ELR (cell line): Measurements from ENCODE around the gene CYTH2.
"Not testable (repeated sequence)": the region's sequence is repeated elsewhere in the genome, so short reads cannot be mapped to it uniquely, and the experiment has no call there.

Source experiments
- DNase-seq: peaks from one replicate; pipeline ENCODE4 v3.0.0-alpha.2; 2015; ENCODE audit warnings: low read depth

Gene CYTH2

DNA sequence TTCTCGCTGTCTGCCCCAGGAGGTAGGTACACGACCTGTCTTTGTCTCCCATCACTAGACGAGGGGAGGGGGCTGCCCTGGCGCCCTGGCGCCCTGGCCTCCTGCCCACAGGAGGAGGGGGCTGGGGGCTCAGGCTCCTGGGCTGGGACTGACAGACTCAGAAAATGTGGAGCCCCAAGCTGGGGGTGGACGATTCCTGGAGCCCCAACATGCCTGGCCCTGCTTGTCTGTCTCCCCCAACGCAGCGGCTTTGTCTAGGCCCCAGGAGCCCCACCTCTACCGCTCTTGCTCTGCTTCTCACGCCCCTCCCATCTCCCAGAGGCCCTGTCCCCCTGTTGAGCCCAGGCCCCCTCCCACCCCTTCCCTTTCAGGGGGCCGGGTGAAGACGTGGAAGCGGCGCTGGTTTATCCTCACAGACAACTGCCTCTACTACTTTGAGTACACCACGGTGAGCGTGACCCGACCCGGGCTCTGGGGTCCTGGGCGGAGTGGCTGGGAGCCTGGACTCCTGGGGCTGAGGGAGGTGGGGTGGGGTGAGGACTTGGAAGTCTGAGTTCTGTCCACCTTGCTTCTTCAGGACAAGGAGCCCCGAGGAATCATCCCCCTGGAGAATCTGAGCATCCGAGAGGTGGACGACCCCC, 8.6 kb downstream of the CYTH2 start:
- no peak for DNase-seq

DNA sequence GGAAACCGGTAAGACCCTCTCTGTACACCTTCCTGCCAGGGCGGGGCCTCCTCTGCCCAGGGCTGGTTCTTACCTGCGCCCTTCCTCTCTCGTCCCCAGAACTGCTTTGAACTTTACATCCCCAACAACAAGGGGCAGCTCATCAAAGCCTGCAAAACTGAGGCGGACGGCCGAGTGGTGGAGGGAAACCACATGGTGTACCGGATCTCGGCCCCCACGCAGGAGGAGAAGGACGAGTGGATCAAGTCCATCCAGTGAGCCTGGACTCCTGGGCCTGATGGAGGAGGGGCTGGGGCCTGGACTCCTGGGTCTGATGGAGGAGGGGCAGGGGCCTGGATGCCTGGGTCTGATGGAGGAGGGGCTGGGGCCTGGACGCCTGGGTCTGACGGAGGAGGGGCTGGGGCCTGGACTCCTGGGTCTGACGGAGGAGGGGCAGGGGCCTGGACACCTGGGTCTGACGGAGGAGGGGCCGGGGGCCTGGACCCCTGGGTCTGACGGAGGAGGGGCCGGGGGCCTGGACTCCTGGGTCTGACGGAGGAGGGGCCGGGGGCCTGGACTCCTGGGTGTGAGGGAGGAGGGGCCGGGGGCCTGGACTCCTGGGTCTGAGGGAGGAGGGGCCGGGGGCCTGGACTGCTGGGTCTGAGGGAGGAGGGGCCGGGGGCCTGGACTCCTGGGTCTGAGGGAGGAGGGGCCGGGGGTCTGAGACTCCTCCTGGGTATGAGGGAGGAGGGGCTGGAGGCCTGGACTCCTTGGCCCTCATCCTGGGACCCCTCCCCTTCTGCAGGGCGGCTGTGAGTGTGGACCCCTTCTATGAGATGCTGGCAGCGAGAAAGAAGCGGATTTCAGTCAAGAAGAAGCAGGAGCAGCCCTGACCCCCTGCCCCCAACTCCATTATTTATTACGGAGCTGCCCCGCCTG, 9.4 kb downstream of the CYTH2 start:
- no peak for DNase-seq

DNA sequence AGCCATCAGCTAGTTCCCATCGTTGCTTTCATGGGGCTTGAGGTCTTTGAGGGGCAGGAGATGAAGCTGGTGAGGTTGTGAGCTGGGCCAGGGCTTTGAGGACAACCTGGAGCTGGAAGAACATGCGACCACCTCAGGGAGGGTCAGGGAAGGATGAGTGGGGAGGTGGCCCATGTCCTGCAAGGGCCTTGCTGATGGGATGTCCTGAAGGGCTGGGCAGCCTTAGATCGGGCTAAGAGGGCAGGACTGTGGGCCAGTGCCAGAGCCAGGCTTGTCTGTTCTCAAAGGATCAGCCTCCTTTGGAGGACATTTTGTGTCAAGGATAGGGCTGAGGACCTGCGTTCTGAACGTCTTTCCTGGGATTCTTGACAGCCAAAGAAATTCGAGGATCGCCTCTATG, 10.5 kb downstream of the CYTH2 start:
- no peak for DNase-seq

DNA sequence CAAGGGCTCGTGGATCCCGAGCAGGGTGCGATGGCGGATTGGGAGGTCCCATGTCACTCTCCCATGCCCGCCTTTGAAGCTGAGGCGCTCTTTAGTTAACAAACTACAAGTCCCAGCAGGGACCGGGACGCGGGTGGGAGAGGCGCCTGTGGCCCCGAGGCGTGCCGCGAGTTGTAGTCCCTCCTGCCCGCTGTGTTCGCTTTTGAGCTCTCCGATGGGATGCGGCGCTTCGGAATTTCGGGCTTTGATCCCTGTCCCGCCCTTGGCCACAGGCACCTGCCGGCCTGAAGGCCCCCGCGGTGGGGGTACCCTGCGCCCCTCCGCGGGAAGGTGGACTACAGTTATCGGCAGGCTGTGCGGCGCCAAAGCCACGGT, 11.0 kb downstream of the CYTH2 start:
- no peak for DNase-seq

DNA sequence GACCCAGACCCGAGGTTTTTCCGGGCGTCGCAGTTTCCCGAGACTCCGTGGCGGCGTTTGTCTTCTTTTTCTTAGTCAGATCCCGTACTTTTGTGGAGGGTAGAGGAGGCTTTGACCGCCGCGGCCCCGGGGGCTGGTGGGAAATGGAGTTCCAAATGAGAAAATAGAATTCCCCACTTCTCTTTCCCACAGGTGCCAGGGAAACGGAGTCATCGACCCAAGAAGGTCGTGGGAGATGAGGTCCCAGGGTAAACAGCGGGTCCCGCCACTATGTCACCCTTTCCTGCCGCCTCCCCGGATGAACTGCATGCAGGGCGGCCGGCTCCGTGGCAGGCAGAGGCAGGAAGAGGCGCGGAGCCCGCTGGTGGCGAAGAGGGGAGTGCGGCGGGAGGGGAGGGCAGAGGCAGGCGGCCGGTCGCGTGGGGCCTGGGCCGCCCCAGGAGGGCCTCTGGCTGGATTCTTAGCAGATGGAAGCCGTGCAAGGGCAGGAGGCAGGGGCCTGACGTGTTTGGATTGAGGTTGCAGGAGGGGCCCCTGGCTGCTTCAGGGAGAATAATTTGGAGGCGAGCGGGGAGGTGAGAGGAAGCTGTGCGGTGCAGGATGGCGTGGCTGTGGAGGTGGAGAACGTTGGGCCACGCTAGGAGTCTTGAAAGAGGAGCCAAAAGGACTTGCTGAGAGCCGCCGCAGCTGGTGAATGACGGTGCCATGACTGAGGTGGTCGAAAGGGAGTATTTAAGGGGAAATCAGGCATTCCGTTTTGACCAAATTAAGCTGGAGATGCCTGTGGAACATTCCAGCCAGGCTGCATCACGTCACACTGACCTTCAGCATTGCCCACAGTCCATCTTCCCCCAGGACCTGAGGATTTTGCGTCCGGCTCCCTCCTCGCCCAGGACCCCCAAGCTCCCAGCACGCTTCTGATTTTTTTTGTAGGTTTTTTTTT, 11.7 kb downstream of the CYTH2 start:
- DNase-seq, result peak; percentile 33

DNA sequence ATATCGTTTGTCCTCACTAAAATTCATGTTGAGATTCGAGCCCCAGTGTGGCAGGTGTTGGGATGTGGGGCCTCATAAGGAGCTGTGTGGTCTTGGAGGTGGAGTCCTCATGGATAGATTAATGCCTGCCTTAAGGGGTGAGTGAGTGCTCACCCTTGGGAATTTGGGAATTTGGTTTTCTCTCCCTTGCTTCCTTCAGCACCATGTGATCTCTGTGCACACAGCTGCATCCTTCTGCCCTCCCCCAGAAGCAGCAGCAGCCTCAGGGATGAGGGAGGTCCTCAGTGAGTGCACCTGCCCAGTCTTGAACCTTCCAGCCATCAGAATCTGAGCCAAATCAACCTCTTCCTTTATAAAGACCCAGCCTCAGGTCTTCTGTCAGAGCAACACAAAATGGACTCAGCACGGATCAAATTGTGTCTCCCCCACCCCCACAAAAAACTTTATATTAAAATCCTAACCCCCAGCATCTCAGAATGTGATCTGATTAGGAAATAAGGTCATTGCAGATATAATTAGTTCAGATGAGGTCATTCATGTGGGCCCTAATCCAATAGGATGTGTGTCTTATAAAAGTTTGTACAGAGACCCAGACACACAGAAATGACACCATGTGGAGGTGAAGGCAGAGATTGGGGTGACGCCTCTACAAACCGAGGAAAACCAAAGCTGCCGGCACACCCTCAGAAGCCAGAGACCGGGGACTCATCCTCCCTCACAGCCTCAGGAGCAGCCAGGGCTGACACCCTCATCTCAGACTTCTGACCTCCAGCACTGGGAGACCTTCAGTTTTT, 12.9 kb downstream of the CYTH2 start:
- peak; percentile 38 for DNase-seq

DNA sequence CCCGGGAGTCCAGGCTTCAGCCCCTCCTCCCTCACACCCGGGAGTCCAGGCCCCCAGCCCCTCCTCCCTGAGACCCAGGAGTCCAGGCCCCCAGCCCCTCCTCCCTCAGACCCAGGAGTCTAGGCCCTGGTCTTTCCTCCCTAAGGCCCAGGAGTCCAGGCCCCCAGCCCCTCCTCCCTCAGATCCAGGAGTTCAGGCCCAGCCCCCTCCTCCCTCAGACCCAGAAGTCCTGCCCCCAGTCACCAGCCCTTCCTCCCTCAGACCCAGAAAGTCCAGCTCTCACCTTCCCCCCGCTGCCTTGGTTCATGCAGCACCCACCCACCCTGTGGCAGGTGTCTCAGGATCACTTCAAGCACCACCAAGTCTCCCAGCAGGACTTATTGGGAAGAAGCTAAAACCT, 14.1 kb downstream of the CYTH2 start:
- DNase-seq, result no peak

DNA sequence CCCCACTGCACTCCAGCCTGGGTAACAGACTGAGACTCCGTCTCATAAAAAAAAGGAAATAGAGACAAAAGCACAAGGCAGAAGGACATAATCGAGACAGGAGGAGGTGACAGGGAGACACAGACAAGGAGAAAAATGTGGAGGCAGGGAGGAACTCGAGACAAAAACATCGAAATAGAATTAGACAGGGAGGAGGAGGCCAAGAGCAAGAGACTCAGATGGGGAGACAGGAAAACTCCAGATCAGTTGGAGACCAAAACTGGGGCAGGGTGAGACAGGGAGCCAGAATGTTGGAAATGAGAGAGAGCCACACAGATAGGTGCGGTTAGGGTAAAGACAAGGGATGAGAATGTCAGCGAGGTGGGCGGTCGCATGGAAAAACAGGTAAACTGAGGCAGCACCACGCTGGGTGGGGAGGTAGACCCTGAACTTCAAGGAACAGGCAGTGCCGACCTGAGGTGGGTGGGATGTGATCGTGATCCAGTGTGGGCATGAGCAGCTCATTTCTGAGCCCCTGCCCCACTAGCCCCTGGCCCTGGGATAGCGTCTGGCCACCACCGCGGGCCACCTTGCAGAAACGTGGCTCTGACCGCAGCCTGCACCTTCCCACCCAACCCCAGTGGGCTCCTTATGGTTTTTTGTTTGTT, 15.2 kb downstream of the CYTH2 start:
- no peak for DNase-seq

DNA sequence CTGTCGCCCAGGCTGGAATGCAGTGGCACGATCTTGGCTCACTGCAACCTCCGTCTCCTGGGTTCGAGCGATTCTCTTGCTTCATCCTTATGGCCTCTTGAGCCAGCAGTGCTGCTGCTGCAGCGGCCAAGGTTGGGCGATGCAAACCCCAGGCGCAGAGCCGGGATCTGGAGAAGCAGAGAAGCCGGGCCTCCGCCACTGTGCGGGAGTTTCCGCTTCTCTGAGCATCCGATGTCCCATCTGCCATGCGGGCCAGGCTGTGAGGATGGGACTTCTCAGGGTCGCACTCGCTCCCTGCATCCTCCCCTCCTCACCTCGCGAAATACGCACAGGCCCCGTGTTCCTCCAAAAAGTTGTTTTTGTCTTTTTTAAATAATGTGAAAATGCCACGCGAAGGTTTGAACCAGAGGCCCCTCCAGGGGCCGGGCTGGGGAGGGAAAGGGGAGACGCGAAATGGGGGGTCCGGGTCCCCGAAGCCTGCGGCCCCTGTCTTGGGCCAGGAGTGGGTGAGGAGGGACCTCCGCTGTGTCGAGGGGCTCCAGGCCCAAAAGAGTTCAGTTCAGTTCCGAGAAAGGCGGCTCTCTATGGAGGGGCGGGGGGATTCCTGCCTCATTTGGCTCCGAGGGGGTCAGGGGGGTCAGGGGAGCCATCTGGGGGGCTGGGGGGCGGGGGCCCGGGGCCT, 15.9 kb downstream of the CYTH2 start:
- DNase-seq, result no peak

DNA sequence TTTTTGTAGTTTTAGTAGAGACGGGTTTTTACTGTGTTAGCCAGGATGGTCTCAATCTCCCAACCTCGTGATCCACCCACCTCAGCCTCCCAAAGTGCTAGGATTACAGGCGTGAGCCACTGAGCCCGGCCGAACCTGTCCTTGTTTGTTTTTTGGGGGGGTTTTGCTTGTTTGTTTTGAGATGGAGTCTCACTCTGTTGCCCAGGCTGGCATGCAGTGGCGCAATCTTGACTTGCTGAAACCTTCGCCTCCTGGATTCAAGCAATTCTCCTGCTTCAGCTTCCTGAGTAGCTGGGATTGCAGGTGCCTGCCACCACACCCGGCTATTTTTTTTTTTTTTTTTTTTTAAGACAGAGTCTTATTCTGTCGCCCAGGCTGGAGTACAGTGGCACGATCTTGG, 17.5 kb downstream of the CYTH2 start:
- not testable (repeated sequence) for DNase-seq

DNA sequence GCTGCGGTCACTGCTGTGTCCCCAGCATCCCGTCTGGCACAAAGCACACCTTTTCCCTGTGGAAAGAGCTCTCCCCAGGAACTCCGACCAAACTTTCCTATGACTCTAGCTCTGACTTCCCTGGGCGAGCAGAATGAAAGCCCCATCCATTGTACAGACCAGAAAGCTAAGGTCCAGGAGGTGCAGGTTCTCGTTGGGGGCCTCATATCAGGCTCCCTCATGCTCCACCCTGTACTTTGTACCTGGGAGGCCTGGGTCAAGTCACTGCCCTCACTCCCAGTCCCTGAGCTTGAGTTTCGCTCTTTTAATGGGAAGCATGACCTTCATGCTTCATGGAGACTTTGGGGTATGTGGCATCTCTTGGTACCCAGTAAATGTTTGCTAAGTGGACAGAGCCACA, 18.4 kb downstream of the CYTH2 start:
- DNase-seq, result no peak

DNA sequence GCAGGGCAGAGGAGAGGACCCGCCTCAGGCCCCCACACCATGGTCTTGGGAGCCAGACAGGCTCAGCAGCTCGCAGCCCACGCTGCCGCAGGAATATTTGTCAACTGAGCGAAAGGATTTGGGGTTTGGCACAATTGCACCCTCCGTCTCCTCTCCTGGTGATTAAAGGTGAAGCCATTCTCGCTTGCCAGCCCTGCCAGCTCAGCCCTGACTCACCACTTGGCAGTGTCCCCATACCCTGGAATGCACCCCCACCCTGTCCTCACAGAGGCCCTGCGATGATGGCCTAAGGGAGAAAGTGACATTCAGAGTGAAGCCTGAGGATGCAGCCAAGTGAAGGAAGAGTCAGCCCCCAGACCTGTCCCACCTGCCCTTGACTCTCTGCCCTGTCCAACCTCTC, 18.8 kb downstream of the CYTH2 start:
- DNase-seq, result peak; percentile 84

DNA sequence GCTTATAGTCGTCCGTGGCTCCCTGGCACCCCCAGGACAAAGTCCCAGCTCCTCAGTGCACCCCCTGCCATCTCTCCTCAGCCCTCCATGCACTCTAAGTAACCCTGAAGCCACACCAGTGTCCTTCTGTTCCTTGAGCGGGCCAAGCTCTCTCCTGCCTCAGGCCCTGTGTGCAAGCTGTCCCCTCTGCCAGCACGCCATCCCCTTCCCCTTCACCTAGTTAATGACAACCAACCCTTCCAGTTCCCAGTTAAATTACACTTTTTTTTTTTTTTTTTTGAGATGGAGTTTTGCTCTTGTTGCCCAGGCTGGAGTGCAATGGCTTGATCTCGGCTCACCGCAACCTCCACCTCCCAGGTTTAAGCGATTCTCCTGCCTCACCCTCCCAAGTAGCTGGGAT, 19.3 kb downstream of the CYTH2 start:
- DNase-seq, result not testable (repeated sequence)

DNA sequence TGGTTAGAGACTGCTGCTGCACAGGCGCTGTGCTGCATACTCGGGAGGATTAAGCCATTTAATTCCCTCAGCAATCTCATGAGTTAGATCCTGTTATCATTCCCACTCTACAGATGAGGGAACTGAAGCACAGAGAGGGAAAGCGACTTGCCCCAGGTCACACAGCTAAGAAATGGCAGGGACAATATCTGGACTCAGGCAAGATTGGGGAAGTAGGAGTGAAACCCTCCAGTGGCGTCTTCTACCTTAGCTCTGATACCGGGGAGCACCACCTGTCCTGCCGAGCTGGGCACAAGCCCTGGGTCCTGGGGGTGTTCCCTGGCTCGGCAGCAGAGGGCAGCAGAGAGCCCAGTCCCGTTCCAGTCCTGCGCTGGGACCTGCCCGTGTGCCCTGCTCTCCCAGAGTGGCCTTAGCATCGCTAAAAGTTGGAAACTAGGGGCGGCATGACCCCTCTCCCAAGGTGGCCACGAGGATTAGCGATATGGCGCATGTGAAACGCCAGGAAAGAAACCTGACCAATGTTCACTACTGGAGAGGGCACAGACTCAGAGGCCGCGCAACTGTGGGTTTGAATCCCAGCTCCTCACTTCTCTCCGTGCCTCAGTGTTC, 20.5 kb downstream of the CYTH2 start:
- peak; percentile 66 for DNase-seq

DNA sequence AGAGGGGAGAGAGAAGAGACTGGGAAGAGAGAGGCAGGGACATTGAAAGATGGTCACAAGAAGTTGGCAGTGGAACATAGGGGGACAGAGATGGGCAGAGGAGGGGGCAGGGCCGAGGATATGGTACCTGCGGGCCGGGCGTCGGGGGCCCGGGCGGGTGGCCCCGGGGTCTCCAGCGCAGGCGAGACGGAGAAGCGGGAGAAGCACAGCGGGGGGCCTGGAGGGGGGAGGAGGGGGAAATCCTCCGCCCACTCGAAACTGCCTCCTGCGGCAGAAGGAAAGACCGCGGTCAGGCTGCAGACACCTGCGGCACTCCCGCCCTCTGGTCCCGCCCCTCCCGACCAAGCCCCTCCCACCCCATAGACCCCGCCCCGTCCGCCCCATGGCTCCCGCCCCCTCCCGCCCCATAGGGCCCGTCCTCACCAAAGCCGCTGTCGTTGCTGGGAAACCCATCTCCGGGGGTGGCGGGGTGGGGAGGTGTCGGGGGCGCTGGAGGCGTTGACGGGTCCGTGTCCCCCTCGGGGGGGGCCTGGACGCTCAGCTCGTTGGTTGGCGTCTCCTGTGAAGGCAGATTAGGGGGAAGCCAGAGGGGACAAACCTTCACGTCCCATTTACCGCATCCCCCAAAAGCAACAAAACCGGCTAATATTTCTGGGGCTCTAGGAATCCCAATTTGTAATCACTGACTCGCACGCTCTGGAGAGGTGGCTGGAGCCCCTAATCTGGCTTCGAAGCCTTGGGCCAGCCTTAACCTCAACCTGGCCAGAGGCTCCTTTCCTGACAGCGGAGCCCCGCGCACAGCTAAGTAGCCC, 22.0 kb downstream of the CYTH2 start:
- peak; percentile 40 for DNase-seq

DNA sequence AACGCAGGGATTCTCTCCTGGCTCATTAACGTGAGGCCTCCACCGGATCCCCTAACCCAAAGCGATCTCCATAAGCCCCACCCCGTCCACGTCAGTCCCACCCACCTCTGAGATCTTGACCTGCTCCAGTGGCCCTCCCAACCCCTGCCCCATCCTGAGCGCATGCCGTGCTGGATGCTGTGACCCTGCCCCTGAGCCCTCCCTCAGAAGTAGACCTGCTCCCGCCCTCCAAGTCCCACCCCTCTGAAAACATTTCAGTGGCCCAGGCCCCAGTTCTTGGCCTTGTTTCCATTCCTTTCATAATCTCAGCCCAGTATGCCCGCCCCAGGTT, 22.6 kb downstream of the CYTH2 start:
- no peak for DNase-seq

DNA sequence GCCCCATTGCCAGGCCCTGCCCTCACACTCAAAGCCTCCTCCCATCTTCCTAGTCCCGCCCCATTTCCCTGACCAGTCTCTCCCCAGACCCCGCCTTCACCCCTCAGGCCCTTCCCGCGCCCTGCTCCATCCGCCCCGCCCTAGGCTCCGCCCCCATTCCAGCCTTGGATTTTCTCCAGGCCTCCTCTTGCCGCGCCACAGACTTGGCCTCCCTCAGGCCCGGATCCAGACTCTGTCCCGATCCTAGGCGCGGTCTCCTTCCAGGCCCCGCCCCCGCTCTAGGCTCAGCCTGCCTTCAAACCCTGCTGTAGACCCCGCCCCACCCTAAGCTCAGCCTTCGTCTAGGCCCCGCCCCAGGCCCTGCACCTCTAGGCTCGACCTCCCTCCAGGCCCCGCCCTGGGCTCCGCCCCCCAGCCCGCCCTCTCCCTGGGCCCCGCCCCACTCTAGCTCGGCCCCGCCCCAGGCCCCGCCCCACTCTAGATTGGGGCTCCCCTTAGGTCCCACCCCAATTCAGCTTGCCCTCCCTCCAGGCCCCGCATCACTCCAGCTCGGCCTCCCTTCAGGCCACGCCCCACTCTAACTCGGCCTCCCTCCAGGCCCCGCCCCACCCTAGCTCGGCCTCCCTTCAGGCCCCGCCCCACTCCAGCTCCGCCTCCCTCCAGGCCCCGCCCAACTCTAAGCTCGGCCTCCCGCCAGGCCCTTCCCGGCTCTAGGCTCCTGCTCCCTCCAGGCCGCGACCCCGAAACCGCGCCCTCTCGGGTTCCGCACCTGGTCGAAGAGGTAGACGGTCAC, 24.0 kb downstream of the CYTH2 start:
- peak; percentile 97 for DNase-seq

DNA sequence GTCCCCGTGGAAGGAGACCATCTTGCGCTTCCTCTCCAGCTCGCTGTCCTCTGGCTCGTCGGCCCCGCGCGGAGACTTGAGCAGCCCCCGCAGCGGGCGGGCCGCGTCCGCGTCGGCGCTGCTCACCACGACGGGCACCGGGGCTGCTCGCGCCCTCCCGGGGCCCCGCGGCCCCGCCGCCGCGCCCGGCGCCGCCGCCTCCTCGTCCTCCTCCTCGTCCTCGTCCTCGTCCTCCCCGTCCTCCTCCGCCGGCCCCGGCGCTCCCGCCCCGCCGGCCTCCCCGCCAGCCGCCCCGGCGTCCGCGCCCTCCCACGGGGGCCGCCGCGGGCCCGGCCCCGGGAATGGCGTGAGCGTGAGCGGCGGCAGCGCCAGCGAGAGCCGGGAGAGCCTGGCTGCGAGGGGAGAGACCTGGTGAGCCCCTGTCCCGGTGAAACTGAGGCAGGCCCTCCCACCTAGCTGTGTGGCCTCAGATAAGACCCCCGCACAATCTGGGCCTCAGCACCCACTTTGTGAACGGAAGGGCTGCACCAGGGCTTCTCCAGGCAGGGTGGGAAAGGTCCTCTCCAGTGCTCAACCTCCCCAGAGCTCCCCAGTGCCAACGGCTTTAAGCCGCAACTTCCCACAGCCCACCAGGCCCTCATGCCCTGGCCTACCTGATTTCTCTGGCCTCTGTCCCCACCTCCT, 24.7 kb downstream of the CYTH2 start:
- no peak for DNase-seq
